HepG2 (cell line): ENCODE data around the gene SYT9. TPM values are rescaled to one million over a fixed set of nuclear protein-coding genes. Genes with fewer than 3 reads are reported as not detected.
A peak's percentile ranks its signal among the peaks of the same experiment; 100 is the strongest.

ENCODE experiments used
- ATAC-seq: fragments of 200-7000 bp; cut with Tn5 transposase; 3 replicates; pipeline ENCODE4 v1.9.1; 2020; ENCODE audit warnings: mild to moderate bottlenecking, moderate library complexity
- BruUV-seq: library from RNA; stranded (reverse); fragments of 400-500 nt; replicated peaks from 2 replicates; lab custom pipeline; 2021; lab: Mats Ljungman, UMichigan
- CTCF ChIA-PET: fragments of 300-600 bp; formaldehyde crosslinking; extraction: SDS; loops from one replicate; lab custom pipeline; 2021; ENCODE audit warnings: low total read pairs, inconsistent platforms, low intra/inter-chr PET ratio; lab: Yijun Ruan, JAX
- POLR2A ChIA-PET: fragments of 350-600 bp; sonication (Branson Sonifier 250); formaldehyde crosslinking; loops from one replicate; lab custom pipeline; 2020; ENCODE audit warnings: antibody characterized with exemption, inconsistent platforms; lab: Yijun Ruan, JAX
- DNase-seq: peaks from one replicate; pipeline ENCODE4 v3.0.0-alpha.2; 2015; ENCODE audit warnings: low spot score
- FAIRE-seq: peaks from 3 replicates; lab custom pipeline; 2011; peaks lifted over from hg19 to GRCh38; lab: Jason Lieb, UNC
- H2AFZ ChIP-seq: one replicate; pipeline ENCODE4 v1.6.1; 2011; ENCODE audit warnings: low read length, inconsistent platforms
- H3K27ac ChIP-seq: fragments of 300-600 bp; 3 replicates; pipeline ENCODE4 v1.8.0; 2011; ENCODE audit warnings: mixed run types, mild to moderate bottlenecking, mixed read lengths, low read length, inconsistent platforms; ENCODE audit not compliant: insufficient read depth; ENCODE audit errors: extremely low read length
- H3K27me3 ChIP-seq, 2 experiments: fragments of 200-600 bp in 1 of 2; 2 replicates in 1 of 2; 3 replicates in 1 of 2; pipeline versions ENCODE4 v1.6.0 to v1.8.0; 2011; ENCODE audit warnings: low read length in 2 of 2, mild to moderate bottlenecking in 2 of 2, moderate library complexity in 2 of 2, inconsistent platforms in 1 of 2; ENCODE audit not compliant: insufficient read depth in 2 of 2, control insufficient read depth in 1 of 2
- H3K36me3 ChIP-seq, 2 experiments: fragments of 200-600 bp in 1 of 2; replicated peaks in 1 of 2; 2 replicates in 1 of 2; 3 replicates in 1 of 2; pipeline versions ENCODE4 v1.5.1 to v1.8.0; 2011; ENCODE audit warnings: low read length in 2 of 2, inconsistent platforms in 1 of 2; ENCODE audit not compliant: insufficient read depth in 2 of 2, control insufficient read depth in 1 of 2
- H3K4me1 ChIP-seq: 2 replicates; pipeline ENCODE4 v1.5.1; 2012; ENCODE audit warnings: low read length, inconsistent platforms; ENCODE audit not compliant: insufficient read depth
- H3K4me2 ChIP-seq: 2 replicates; pipeline ENCODE4 v1.6.0; 2011; ENCODE audit warnings: low read depth, low read length, inconsistent platforms
- H3K4me3 ChIP-seq, 3 experiments: fragments of 200-600 bp in 1 of 3; sonication (generic), shearing (Covaris generic) in 1 of 3; replicated peaks in 1 of 3; 2 replicates each; pipeline ENCODE4 v1.5.1; 2011 to 2016; ENCODE audit warnings: low read length in 3 of 3, inconsistent platforms in 2 of 3, low read depth in 2 of 3, mild to moderate bottlenecking in 2 of 3, control low read depth in 1 of 3, mixed read lengths in 1 of 3; ENCODE audit not compliant: insufficient read depth in 1 of 3
- H3K79me2 ChIP-seq: one replicate; pipeline ENCODE4 v1.6.1; 2011; ENCODE audit warnings: low read length, inconsistent platforms; ENCODE audit not compliant: insufficient read depth
- H3K9ac ChIP-seq: 2 replicates; pipeline ENCODE4 v1.6.0; 2011; ENCODE audit warnings: mild to moderate bottlenecking, low read depth, low read length, inconsistent platforms; ENCODE audit not compliant: insufficient read depth
- H3K9me3 ChIP-seq: 2 replicates; pipeline ENCODE4 v1.5.1; 2012; ENCODE audit warnings: mild to moderate bottlenecking, low read length
- H4K20me1 ChIP-seq: 2 replicates; pipeline ENCODE4 v1.6.0; 2011; ENCODE audit warnings: inconsistent platforms, mild to moderate bottlenecking, low read length, moderate library complexity; ENCODE audit not compliant: insufficient read depth
- GATAD2A ChIP-seq: IDR thresholded peaks from 2 replicates; pipeline ENCODE4 v1.6.1; 2016
- MAFF ChIP-seq: IDR thresholded peaks from 2 replicates; pipeline ENCODE4 v1.6.1; 2011; ENCODE audit warnings: low read depth, low read length, improper control_type of control experiment
- MAFK ChIP-seq, 2 experiments: IDR thresholded peaks in 1 of 2; conservative IDR thresholded peaks in 1 of 2; 2 replicates each; pipeline ENCODE4 v1.6.1; 2011; ENCODE audit warnings: improper control_type of control experiment in 2 of 2, low read length in 2 of 2
- ZBED4 ChIP-seq: sonication (generic); formaldehyde crosslinking; IDR thresholded peaks from 2 replicates; pipeline ENCODE4 v1.4.0; 2020; ENCODE audit warnings: missing genetic modification reagents, borderline replicate concordance
- ZNF143 ChIP-seq: sonication (generic); formaldehyde crosslinking; IDR thresholded peaks from 2 replicates; pipeline ENCODE4 v1.4.0; 2020; ENCODE audit warnings: missing genetic modification reagents
- ZNF160 ChIP-seq: sonication (generic); formaldehyde crosslinking; IDR thresholded peaks from 2 replicates; pipeline ENCODE4 v1.8.0; 2022; ENCODE audit warnings: mild to moderate bottlenecking, inconsistent platforms, missing genetic modification reagents
- ZNF30 ChIP-seq: sonication (generic); formaldehyde crosslinking; IDR thresholded peaks from 2 replicates; pipeline ENCODE4 v1.5.0; 2020; ENCODE audit warnings: mild to moderate bottlenecking, missing genetic modification reagents
- WGBS: methylation state at CpG from one replicate; pipeline ENCODE4 v1.1.6; 2017; ENCODE audit warnings: low lambda C conversion rate; 5-methylcytosine and 5-hydroxymethylcytosine counted together
- in situ Hi-C: cut with HindIII; loops from 2 replicates; pipeline ENCODE4 v1.10.0; 2017; ENCODE audit warnings: low pct_unique_long_range_greater_than_20kb; ENCODE audit not compliant: extremely low pct_ligation_motif_present
- intact Hi-C: fragments of 100-400 bp; cut with micrococcal nuclease; formaldehyde crosslinking; loops from one replicate; pipeline ENCODE4 v1.10.0; 2022; ENCODE audit not compliant: unreplicated experiment
- polyA plus RNA-seq, 8 experiments: library from polyadenylated mRNA; depleted of rRNA in 3 of 8; stranded (reverse) in 7 of 8; unstranded in 1 of 8; fragments of >200 nt; fragmentation: Illumina TruSeq in 4 of 8; extraction: Trizol in 4 of 8; gene quantifications; 2 replicates each; pipeline versions ENCODE4 v1.2.1 to v1.2.3, GENCODE V29; 2011 to 2016; ENCODE audit warnings: low read depth in 4 of 8, missing spikeins in 1 of 8, mixed read lengths in 1 of 8; ENCODE audit not compliant: insufficient read depth in 1 of 8
- total RNA-seq, 5 experiments: library from RNA; depleted of rRNA; stranded (reverse); fragments of >200 nt; fragmentation: Illumina TruSeq; extraction: Trizol; gene quantifications; 2 replicates each; pipeline ENCODE4 v1.2.3, GENCODE V29; 2016; ENCODE audit warnings: low read depth in 1 of 5
- TF ChIP-seq, protein P1 (sequence below): sonication (generic); formaldehyde crosslinking; conservative IDR thresholded peaks from 2 replicates; pipeline ENCODE4 v1.4.0; 2020; ENCODE audit warnings: missing genetic modification reagents

SYT9 gene
- total and polyA plus RNA-seq, 2 of the 13 experiments (the other 11 are each of a cell fraction or from before 2014, with no cell fraction given), result not detected

- TF ChIP-seq ZBED4, result no peak
- TF ChIP-seq GATAD2A (CRISPR knock-in tag), result no peak
These were observed 9.9 kb downstream of the SYT9 start (continued) for GRCh38 chr11:7261578-7261977.

- DNase-seq, result no peak
- no peaks in the 10 kb centered on the region for H4K20me1 ChIP-seq
- no peaks in the 10 kb centered on the region for H3K79me2 ChIP-seq
- no peak overlapping the region for H3K27ac ChIP-seq
- BruUV-seq, result no TSS peak
- H3K4me1 ChIP-seq, result no peaks in the 10 kb centered on the region
- no peak overlapping the region for H2AFZ ChIP-seq
- ChIA-PET CTCF (no interaction called here), POLR2A (no interaction called here)
- in situ Hi-C loops, result no loop called here
- no peak overlapping the region for H3K4me2 ChIP-seq
- no peak overlapping the region for H3K9ac ChIP-seq
- H3K9me3 ChIP-seq, result no peaks in the 10 kb centered on the region
- FAIRE-seq, result no peak
- H3K27me3 ChIP-seq, result no peaks in the 10 kb centered on the region
- ATAC-seq, result no peak
- H3K4me3 ChIP-seq, result no peak overlapping the region
- 0% methylated on average over 2 of the region's 2 CpGs for WGBS
- TF ChIP-seq ZNF160 (CRISPR knock-in tag), result no peak
- 0 out of 2 replicates have a peak, but pooled peaks have one; percentile 19 for TF ChIP-seq MAFF
- TF ChIP-seq, protein P1, sequence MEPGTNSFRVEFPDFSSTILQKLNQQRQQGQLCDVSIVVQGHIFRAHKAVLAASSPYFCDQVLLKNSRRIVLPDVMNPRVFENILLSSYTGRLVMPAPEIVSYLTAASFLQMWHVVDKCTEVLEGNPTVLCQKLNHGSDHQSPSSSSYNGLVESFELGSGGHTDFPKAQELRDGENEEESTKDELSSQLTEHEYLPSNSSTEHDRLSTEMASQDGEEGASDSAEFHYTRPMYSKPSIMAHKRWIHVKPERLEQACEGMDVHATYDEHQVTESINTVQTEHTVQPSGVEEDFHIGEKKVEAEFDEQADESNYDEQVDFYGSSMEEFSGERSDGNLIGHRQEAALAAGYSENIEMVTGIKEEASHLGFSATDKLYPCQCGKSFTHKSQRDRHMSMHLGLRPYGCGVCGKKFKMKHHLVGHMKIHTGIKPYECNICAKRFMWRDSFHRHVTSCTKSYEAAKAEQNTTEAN, result no peak
- TF ChIP-seq MAFK (conservative IDR thresholded peaks at IDR 0.05 in 1 of 2, IDR thresholded peaks at IDR 0.05 in 1 of 2; ENCODE audit: low read length in 2 of 2), result peak; percentile 50 to 68; a peak in 3 of 4 replicates
- no peak for TF ChIP-seq ZNF30 (CRISPR knock-in tag)
- no peak for TF ChIP-seq ZNF143 (CRISPR knock-in tag)
- intact Hi-C loops, result no loop called here
- no peaks in the 10 kb centered on the region for H3K36me3 ChIP-seq
These were observed 11.0 kb downstream of the SYT9 start for GRCh38 chr11:7262672-7263071.
